ENCODE measurements around the gene STX1B. TPM values are rescaled to one million over a fixed set of nuclear protein-coding genes. Genes with fewer than 3 reads are reported as not detected.

Gene STX1B
- total RNA-seq, 4 donors from 2014 or later, result 0.41 to 1.3 TPM; not detected in 2

DNA sequence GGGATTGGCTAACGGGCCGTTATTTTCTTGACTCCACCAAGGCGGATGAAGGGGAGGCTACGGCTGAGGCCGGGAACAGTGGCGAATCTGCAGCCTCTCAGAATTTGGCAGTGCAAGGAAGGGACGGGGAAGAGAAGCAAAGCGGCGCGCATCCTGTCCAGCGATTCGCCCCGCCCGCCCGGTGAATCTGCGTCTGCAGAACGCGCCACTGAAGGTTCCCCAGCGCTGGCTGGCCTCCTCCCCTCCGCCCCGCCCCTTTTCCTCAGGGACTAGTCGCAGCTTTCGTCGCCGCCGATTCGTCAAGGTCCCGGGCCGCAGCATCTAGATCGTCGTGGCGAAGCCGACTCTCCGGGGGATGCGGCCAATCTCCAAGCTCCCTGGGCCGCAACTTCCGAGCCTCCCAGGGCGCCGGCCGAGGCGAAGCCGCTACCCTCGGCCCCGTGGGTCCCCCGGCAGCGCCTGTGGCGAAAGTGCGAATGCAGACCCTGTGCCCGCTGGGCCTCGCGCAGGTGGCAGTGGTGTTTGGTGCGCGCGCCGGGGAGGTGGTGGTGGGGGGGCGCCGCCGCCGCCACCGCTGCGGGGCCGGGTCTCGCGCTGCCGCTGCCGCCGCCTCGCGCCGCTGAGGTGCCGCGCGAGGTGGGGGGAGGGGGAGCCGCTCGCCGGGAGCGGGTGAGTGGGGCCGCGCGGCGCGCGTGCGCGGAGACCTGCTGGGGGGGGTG is 52.8 kb downstream of the STX1B start, which contains the start of gene SETD1A:
Gene SETD1A (plus strand): TSS at position 299 of the 719 bp plus-strand sequence. CDS start 978 bp downstream, outside the sequence.
- 0% methylated on average over 62 of the region's 85 CpGs; no CpG with 5 or more reads in 1 of the 2 donors for WGBS, 2 donors (ENCODE audit: low coverage in 1 of 2)
- peak; percentile 34 to 78 (median 63) for TF ChIP-seq POLR2AphosphoS5 (IDR thresholded peaks at IDR 0.05)
- TF ChIP-seq, protein P1, sequence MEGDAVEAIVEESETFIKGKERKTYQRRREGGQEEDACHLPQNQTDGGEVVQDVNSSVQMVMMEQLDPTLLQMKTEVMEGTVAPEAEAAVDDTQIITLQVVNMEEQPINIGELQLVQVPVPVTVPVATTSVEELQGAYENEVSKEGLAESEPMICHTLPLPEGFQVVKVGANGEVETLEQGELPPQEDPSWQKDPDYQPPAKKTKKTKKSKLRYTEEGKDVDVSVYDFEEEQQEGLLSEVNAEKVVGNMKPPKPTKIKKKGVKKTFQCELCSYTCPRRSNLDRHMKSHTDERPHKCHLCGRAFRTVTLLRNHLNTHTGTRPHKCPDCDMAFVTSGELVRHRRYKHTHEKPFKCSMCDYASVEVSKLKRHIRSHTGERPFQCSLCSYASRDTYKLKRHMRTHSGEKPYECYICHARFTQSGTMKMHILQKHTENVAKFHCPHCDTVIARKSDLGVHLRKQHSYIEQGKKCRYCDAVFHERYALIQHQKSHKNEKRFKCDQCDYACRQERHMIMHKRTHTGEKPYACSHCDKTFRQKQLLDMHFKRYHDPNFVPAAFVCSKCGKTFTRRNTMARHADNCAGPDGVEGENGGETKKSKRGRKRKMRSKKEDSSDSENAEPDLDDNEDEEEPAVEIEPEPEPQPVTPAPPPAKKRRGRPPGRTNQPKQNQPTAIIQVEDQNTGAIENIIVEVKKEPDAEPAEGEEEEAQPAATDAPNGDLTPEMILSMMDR (IDR thresholded peaks at IDR 0.05), result peak in 2 of 5 experiments; percentile 11 to 54
- no peak for TF ChIP-seq EP300 (IDR thresholded peaks at IDR 0.05; ENCODE audit: low read depth)
- TF ChIP-seq POLR2A (IDR thresholded peaks at IDR 0.05), result peak; percentile 60
- in situ Hi-C loops (cut with MboI; ENCODE audit: low pct_ligation_motif_present in 1 of 4, low pct_unique_long_range_greater_than_20kb in 1 of 4, low sequenced_read_pairs in 3 of 4), result loop anchor here in 1 of 4 donors (25.0 kb wide), 1 partner anchor 755 kb away; a partner anchor contains a TSS
- Histone ChIP-seq H3K27ac (peak within 1 kb of the TSS; percentile 93 to 96 (median 96)), H3K4me3 (peak within 1 kb of the TSS; percentile 73 to 85 (median 74)), H3K27me3 (no peaks in the 10 kb centered on the region), H3K4me1 (peaks cover 12 to 25% (median 18%) of the 10 kb centered on the region in 4 donors), H3K36me3 (peaks cover 0 to 28% (median 13%) of the 10 kb centered on the region in 4 donors), H3K9me3 (no peaks in the 10 kb centered on the region)
- peak; percentile 98 for DNase-seq
- intact Hi-C loops (cut with DNase I; ENCODE audit: low total_unique reads), result no loop called here

DNA sequence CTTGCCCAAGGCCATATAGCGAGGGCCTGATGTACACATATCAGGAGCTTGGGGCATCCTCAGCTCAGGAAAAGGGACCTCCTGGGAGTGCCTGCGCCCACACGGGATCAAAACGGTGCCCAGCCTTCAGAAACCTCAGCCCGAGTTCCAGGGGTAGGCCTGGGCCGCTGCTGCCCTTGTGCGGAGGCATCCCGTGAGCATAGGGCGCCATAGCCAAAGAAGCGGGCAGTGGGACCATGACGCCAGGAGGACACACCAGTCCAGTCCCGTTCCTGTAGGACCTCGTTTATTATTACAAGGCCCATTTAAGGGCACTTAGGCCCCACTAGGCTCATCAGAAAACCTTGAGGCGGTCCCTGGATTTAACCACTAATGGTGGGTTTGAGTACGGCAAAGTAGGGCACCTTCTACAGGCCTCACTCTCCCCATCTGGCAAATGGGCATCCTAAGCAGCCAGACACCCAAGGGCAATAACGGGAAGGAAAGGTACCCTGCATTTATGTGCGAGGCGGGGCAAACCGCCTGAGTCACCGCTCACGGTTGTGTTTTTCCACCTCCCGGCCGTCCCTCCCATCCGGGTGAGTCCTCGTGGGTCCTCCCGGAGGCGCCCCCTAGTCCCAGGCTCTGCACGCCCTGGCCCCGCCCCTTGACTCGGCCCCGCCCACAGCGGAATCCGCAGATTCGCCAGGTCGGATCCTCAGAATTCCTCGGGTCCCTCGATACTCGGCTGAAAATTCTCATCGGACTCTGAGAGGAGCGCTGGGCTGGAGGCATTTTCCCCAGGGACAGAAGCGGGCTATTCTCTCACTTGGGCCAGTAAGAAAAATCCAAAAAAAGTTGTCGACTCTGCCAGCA is 53.6 kb downstream of the STX1B start:
- H3K27ac ChIP-seq, result peak overlapping the region; percentile 93 to 96 (median 96)
- H3K36me3 ChIP-seq, result peaks cover 0 to 20% (median 9%) of the 10 kb centered on the region in 4 donors
- no peaks in the 10 kb centered on the region for H3K27me3 ChIP-seq
- intact Hi-C loops (cut with DNase I; ENCODE audit: low total_unique reads) (no loop called here), in situ Hi-C loops (cut with MboI; ENCODE audit: low pct_ligation_motif_present in 1 of 4, low pct_unique_long_range_greater_than_20kb in 1 of 4, low sequenced_read_pairs in 3 of 4) (loop anchor here in 1 of 4 donors (25.0 kb wide), 1 partner anchor 755 kb away; a partner anchor contains a TSS)
- DNase-seq, result peak; percentile 87
- peak overlapping the region; percentile 73 to 85 (median 74) for H3K4me3 ChIP-seq
- no peaks in the 10 kb centered on the region for H3K9me3 ChIP-seq
- no peak for TF ChIP-seq POLR2AphosphoS5 (IDR thresholded peaks at IDR 0.05)
- TF ChIP-seq POLR2A (IDR thresholded peaks at IDR 0.05), result no peak
- TF ChIP-seq, protein P1 (IDR thresholded peaks at IDR 0.05), result peak in 2 of 5 experiments; percentile 19 to 59
- TF ChIP-seq EP300 (IDR thresholded peaks at IDR 0.05; ENCODE audit: low read depth), result no peak
- H3K4me1 ChIP-seq, result peaks cover 12 to 26% (median 18%) of the 10 kb centered on the region in 4 donors
- 24% methylated on average over 42 of the region's 42 CpGs; no CpG with 5 or more reads in 1 of the 2 donors for WGBS, 2 donors (ENCODE audit: low coverage in 1 of 2)

DNA sequence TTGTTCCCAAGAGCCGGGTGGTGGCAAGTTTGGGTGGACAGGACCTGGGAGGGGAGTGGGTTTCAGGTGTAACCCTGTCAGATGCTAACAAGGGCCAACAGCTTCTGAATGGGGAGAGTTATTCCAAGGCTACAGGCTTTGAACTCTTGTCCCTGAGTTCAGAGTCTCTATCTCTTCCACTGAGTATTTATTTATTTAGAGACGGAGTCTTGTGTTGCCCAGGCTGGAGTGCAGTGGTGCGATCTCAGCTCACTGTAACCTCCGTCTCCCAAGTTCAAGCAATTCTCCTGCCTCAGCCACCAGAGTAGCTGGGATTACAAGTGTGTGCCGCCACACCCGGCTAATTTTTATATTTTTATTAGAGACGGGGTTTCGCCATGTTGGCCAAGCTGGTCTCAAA is 55.4 kb downstream of the STX1B start:
- DNase-seq, result no peak
- intact Hi-C loops (cut with DNase I; ENCODE audit: low total_unique reads), result no loop called here
- no peaks in the 10 kb centered on the region for H3K27me3 ChIP-seq
- in situ Hi-C loops (cut with MboI; ENCODE audit: low pct_ligation_motif_present in 1 of 4, low pct_unique_long_range_greater_than_20kb in 1 of 4, low sequenced_read_pairs in 3 of 4), result loop anchor here in 1 of 4 donors (25.0 kb wide), 1 partner anchor 757 kb away; a partner anchor contains a TSS
- H3K36me3 ChIP-seq, result peaks cover 0 to 4% (median under 1%) of the 10 kb centered on the region in 4 donors
- H3K4me1 ChIP-seq, result peaks cover 21 to 44% (median 29%) of the 10 kb centered on the region in 4 donors
- H3K27ac ChIP-seq, result no peak overlapping the region
- no peak overlapping the region for H3K4me3 ChIP-seq
- WGBS, 2 donors (ENCODE audit: low coverage in 1 of 2), result 60 to 70% methylated on average over 1 to 8 of the region's 8 CpGs
- TF ChIP-seq EP300 (IDR thresholded peaks at IDR 0.05; ENCODE audit: low read depth) (no peak), POLR2A (IDR thresholded peaks at IDR 0.05) (no peak), POLR2AphosphoS5 (IDR thresholded peaks at IDR 0.05) (no peak)
- TF ChIP-seq, protein P1 (IDR thresholded peaks at IDR 0.05), result no peak
- no peaks in the 10 kb centered on the region for H3K9me3 ChIP-seq
